Vagina (tissue), 2 donors: ENCODE data around the gene TMED10. TPM values are rescaled to one million over a fixed set of nuclear protein-coding genes. Genes with fewer than 3 reads are reported as not detected.

Source experiments
- DNase-seq, 2 donors: peaks; one replicate each; pipeline ENCODE4 v3.0.0-alpha.2; 2017; ENCODE audit errors: extremely low spot score in 2 of 2
- H3K27ac ChIP-seq: fragments of 200-600 bp; sonication (generic); one replicate; pipeline ENCODE4 v1.5.1; 2019
- H3K27me3 ChIP-seq: fragments of 200-600 bp; sonication (generic); one replicate; pipeline ENCODE4 v1.5.1; 2019
- H3K36me3 ChIP-seq, 2 donors: fragments of 200-600 bp; sonication (generic); one replicate each; pipeline ENCODE4 v1.5.1; 2017 to 2019
- H3K4me1 ChIP-seq: fragments of 200-600 bp; sonication (generic); one replicate; pipeline ENCODE4 v1.5.1; 2019
- H3K4me3 ChIP-seq, 2 donors: fragments of 200-600 bp; sonication (generic); 1 replicate in 1 of 2; 2 replicates in 1 of 2; pipeline ENCODE4 v1.5.1; 2016 to 2019
- H3K9me3 ChIP-seq: fragments of 200-600 bp; sonication (generic); one replicate; pipeline ENCODE4 v1.5.1; 2019
- POLR2A ChIP-seq, 2 donors: fragments of 450-650 bp; IDR thresholded peaks; one replicate each; pipeline ENCODE4 v1.6.1; 2017; ENCODE audit warnings: antibody characterized with exemption in 2 of 2, mild to moderate bottlenecking in 2 of 2, moderate library complexity in 2 of 2
- POLR2AphosphoS5 ChIP-seq, 2 donors: sonication (generic); formaldehyde crosslinking; IDR thresholded peaks; one replicate each; pipeline ENCODE4 v1.9.0; 2017; ENCODE audit warnings: antibody characterized with exemption in 2 of 2, mild to moderate bottlenecking in 2 of 2, low read depth in 1 of 2; ENCODE audit not compliant: insufficient read depth in 1 of 2
- intact Hi-C: fragments of 100-400 bp; cut with DNase I; formaldehyde crosslinking; loops from one replicate; pipeline ENCODE4 v1.15.1; 2023
- small RNA-seq: library from RNA; depleted of rRNA; stranded (forward); fragments of <200 nt; gene quantifications from one replicate; pipeline ENCODE3, GENCODE V24; 2016
- total RNA-seq: library from RNA; depleted of rRNA; stranded (reverse); fragments of >200 nt; gene quantifications from one replicate; pipeline ENCODE4 v1.2.3, GENCODE V29; 2016
- TF ChIP-seq, protein P1 (sequence below), 3 experiments: fragments of 450-650 bp in 2 of 3; fragments of 200-600 bp in 1 of 3; sonication (generic) in 1 of 3; IDR thresholded peaks; one replicate each; pipeline ENCODE4 v1.5.1; 2017 to 2019; ENCODE audit warnings: antibody characterized with exemption in 3 of 3, mild to moderate bottlenecking in 2 of 3, moderate library complexity in 2 of 3

TMED10 gene
- total RNA-seq, 1 donor from 2014 or later = 249 TPM

DNA sequence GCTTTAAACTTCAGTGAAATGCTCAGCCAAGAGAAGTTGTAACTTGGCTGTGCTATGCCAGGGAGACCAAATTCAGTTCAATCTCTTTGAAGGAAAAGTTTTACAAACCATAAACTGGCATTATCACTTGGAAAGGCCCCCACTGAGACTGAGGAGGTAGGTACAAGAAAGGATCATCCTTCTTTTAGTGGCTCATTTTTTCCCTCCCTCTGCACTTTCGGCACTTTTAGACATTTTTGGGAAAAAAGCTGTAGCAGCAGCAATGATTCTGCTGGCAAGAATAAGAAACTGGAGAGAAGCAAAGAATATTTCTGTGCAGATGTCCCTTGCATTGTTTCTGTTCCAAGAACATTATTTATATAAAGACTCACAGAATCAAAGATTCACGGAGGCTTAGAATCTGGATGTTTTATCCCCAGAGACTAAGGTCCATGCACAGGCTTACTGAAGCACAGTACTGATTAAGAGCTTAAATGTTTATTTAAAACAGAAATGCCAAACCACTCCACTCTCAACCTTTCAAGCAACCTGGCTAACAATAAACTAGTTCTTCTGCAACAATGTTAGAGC, 94.7 kb downstream of the TMED10 start:
- TF ChIP-seq POLR2A (IDR thresholded peaks at IDR 0.05) (no peak), POLR2AphosphoS5 (IDR thresholded peaks at IDR 0.05; ENCODE audit: insufficient read depth in 1 of 2, low read depth in 1 of 2) (no peak)
- TF ChIP-seq, protein P1, sequence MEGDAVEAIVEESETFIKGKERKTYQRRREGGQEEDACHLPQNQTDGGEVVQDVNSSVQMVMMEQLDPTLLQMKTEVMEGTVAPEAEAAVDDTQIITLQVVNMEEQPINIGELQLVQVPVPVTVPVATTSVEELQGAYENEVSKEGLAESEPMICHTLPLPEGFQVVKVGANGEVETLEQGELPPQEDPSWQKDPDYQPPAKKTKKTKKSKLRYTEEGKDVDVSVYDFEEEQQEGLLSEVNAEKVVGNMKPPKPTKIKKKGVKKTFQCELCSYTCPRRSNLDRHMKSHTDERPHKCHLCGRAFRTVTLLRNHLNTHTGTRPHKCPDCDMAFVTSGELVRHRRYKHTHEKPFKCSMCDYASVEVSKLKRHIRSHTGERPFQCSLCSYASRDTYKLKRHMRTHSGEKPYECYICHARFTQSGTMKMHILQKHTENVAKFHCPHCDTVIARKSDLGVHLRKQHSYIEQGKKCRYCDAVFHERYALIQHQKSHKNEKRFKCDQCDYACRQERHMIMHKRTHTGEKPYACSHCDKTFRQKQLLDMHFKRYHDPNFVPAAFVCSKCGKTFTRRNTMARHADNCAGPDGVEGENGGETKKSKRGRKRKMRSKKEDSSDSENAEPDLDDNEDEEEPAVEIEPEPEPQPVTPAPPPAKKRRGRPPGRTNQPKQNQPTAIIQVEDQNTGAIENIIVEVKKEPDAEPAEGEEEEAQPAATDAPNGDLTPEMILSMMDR (IDR thresholded peaks at IDR 0.05) = no peak
- Histone ChIP-seq H3K4me1 (no peaks in the 10 kb centered on the region), H3K27me3 (no peaks in the 10 kb centered on the region), H3K4me3 (no peak overlapping the region), H3K9me3 (no peaks in the 10 kb centered on the region), H3K27ac (no peak overlapping the region), H3K36me3 (peaks cover 0 to 34% of the 10 kb centered on the region in 2 donors)
- no peak for DNase-seq
- intact Hi-C loops = loop anchor here (10.0 kb wide), 2 partner anchors 47 to 167 kb away; no protein-coding TSS in a partner anchor

Small RNAs within 50 kb of the gene (small RNA-seq; reads per million reads assigned to genes)
- gene HIF1AP1 = not detected
- not detected for gene RNU4ATAC14P

Other genes with a start within 250 kb of the TMED10 start
- 8.3 TPM for gene PGF, start 221.0 kb downstream of the TMED10 start, total RNA-seq
- 22.8 TPM for gene EIF2B2, start 173.7 kb downstream of the TMED10 start, total RNA-seq
- 32.9 TPM for gene MLH3, start 125.1 kb downstream of the TMED10 start, total RNA-seq
- 32.4 TPM for gene ACYP1, start 112.6 kb downstream of the TMED10 start, total RNA-seq
- gene ZC2HC1C, start 107.0 kb downstream of the TMED10 start, total RNA-seq = not detected
- 58.4 TPM for gene NEK9, start 49.6 kb downstream of the TMED10 start, total RNA-seq
- 884 TPM for gene FOS, start 102.2 kb upstream of the TMED10 start, total RNA-seq